ENCODE data around the gene RSAD2. TPM values are rescaled to one million over a fixed set of nuclear protein-coding genes. Genes with fewer than 3 reads are reported as not detected.

Gene RSAD2
- total and polyA plus RNA-seq, 2 donors (not counting 1 experiment from before 2014, with no cell fraction given) = 0.81 to 1.5 TPM

DNA sequence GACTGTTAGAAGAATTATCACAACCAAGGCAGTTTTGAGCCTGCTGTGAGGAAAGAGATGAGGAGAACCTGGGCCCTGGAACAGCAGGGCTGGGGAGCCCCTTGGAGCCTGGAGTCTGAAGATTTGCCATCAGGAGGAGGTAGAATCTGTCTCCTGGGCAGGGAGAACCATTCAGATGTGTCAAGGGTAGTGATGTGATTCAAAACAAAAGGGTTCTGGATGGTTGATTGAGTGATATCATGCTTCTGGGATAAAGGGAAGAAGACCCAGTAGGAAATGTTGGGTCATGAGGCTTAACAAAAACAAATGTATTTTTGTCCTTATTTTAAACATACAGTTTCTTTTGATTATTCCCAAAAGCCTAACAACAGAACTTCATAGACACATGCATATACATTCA, 68.2 kb downstream of the RSAD2 start:
- Histone ChIP-seq H3K79me2 (ENCODE audit: control insufficient read depth, insufficient read depth, low read length) (no peaks in the 10 kb centered on the region), H4K20me1 (ENCODE audit: control insufficient read depth, insufficient read depth, low read length, poor library complexity, severe bottlenecking) (no peaks in the 10 kb centered on the region), H3K27ac (ENCODE audit: low read length in 2 of 2) (no peak overlapping the region), H3K9ac (ENCODE audit: low read length) (no peak overlapping the region), H3K9me3 (ENCODE audit: control extremely low read depth in 1 of 3, control insufficient read depth in 2 of 3, insufficient read depth in 1 of 3, low read length in 2 of 3) (no peaks in the 10 kb centered on the region), H3K27me3 (replicated peaks in 1 of 4; ENCODE audit: control extremely low read depth in 1 of 4, control insufficient read depth in 3 of 4, insufficient read depth in 4 of 4, low read length in 3 of 4) (no peaks in the 10 kb centered on the region), H3K4me1 (ENCODE audit: control insufficient read depth in 2 of 2, insufficient read depth in 2 of 2, low read length in 2 of 2) (peaks cover 6 to 13% of the 10 kb centered on the region in 2 donors), H2AFZ (ENCODE audit: insufficient read depth, low read depth, low read length, poor library complexity, severe bottlenecking) (no peak overlapping the region), H3K4me3 (ENCODE audit: control extremely low read depth in 1 of 5, extremely low read depth in 1 of 5, insufficient read depth in 1 of 5, low read depth in 2 of 5, low read length in 4 of 5) (no peak overlapping the region), H3K36me3 (replicated peaks in 1 of 2; ENCODE audit: control extremely low read depth in 1 of 2, control insufficient read depth in 1 of 2, extremely low read depth in 1 of 2, insufficient read depth in 2 of 2, low read length in 1 of 2) (peaks cover 0 to 2% of the 10 kb centered on the region in 2 experiments), H3K4me2 (replicated peaks; ENCODE audit: low read depth, low read length, poor library complexity, severe bottlenecking) (no peak overlapping the region)
- H3K4me1 Mint-ChIP-seq = peaks cover 11% of the 10 kb centered on the region
- CTCF ChIA-PET = no interaction called here
- POLR2A ChIA-PET = no interaction called here
- H3K27me3 Mint-ChIP-seq = no peaks in the 10 kb centered on the region
- intact Hi-C loops (cut with micrococcal nuclease) = no loop called here
- H3K9me3 Mint-ChIP-seq (ENCODE audit: insufficient read depth) = no peaks in the 10 kb centered on the region
- no peak overlapping the region for H3K4me3 Mint-ChIP-seq
- ATAC-seq (ENCODE audit: low read depth) (no peak), DNase-seq (no peak)
- H3K27ac Mint-ChIP-seq = no peak overlapping the region
- TF ChIP-seq CTCF (IDR thresholded peaks at IDR 0.05) (no peak), EZH2 (IDR thresholded peaks at IDR 0.05; ENCODE audit: borderline replicate concordance, insufficient read depth, low read depth, low read length, poor library complexity, severe bottlenecking) (no peak)

GRCh38 chr2:6946722-6947121, 69.1 kb downstream of the RSAD2 start:
- intact Hi-C loops (cut with micrococcal nuclease) = no loop called here
- Histone ChIP-seq H3K4me2 (replicated peaks; ENCODE audit: low read depth, low read length, poor library complexity, severe bottlenecking) (no peak overlapping the region), H3K9ac (ENCODE audit: low read length) (no peak overlapping the region), H2AFZ (ENCODE audit: insufficient read depth, low read depth, low read length, poor library complexity, severe bottlenecking) (no peak overlapping the region), H3K4me1 (ENCODE audit: control insufficient read depth in 2 of 2, insufficient read depth in 2 of 2, low read length in 2 of 2) (peaks cover 6 to 13% of the 10 kb centered on the region in 2 donors), H3K4me3 (ENCODE audit: control extremely low read depth in 1 of 5, extremely low read depth in 1 of 5, insufficient read depth in 1 of 5, low read depth in 2 of 5, low read length in 4 of 5) (no peak overlapping the region), H4K20me1 (ENCODE audit: control insufficient read depth, insufficient read depth, low read length, poor library complexity, severe bottlenecking) (no peaks in the 10 kb centered on the region), H3K9me3 (ENCODE audit: control extremely low read depth in 1 of 3, control insufficient read depth in 2 of 3, insufficient read depth in 1 of 3, low read length in 2 of 3) (no peaks in the 10 kb centered on the region), H3K27me3 (replicated peaks in 1 of 4; ENCODE audit: control extremely low read depth in 1 of 4, control insufficient read depth in 3 of 4, insufficient read depth in 4 of 4, low read length in 3 of 4) (no peaks in the 10 kb centered on the region), H3K79me2 (ENCODE audit: control insufficient read depth, insufficient read depth, low read length) (no peaks in the 10 kb centered on the region), H3K27ac (ENCODE audit: low read length in 2 of 2) (no peak overlapping the region), H3K36me3 (replicated peaks in 1 of 2; ENCODE audit: control extremely low read depth in 1 of 2, control insufficient read depth in 1 of 2, extremely low read depth in 1 of 2, insufficient read depth in 2 of 2, low read length in 1 of 2) (peaks cover 0 to 2% of the 10 kb centered on the region in 2 experiments)
- no peaks in the 10 kb centered on the region for H3K27me3 Mint-ChIP-seq
- CTCF ChIA-PET = no interaction called here
- H3K4me3 Mint-ChIP-seq = no peak overlapping the region
- no peaks in the 10 kb centered on the region for H3K9me3 Mint-ChIP-seq (ENCODE audit: insufficient read depth)
- ATAC-seq (ENCODE audit: low read depth) = no peak
- TF ChIP-seq CTCF (IDR thresholded peaks at IDR 0.05) = no peak
- POLR2A ChIA-PET = no interaction called here
- no peak overlapping the region for H3K27ac Mint-ChIP-seq
- peaks cover 11% of the 10 kb centered on the region for H3K4me1 Mint-ChIP-seq
- no peak for DNase-seq
- whole genome bisulfite sequencing (ENCODE audit: insufficient coverage) = no CpG with 5 or more reads among the region's 2 CpGs

Other genes with a start within 250 kb of the RSAD2 start
- 2.0 and 2.9 TPM in 2 replicates for gene CMPK2, start 11.9 kb upstream of the RSAD2 start, total RNA-seq
- 1.2 and 2.8 TPM in 2 replicates for gene CMPK2, start 11.9 kb upstream of the RSAD2 start, polyA plus RNA-seq
- 1.6 and 2.5 TPM in 2 replicates for gene RNF144A, start 39.6 kb downstream of the RSAD2 start, total RNA-seq
- gene RNF144A, start 39.6 kb downstream of the RSAD2 start, polyA plus RNA-seq = 0.87 and 1.2 TPM in 2 replicates